ENCODE measurements around the gene ANTXR2.
"Not testable (repeated sequence)": the region's sequence is repeated elsewhere in the genome, so short reads cannot be mapped to it uniquely, and the experiment has no call there.

The ANTXR2 gene

GRCh38 chr4:80024335-80024734 is 48.7 kb downstream of the ANTXR2 start:
- DNase-seq (ENCODE audit: low spot score), result no peak

DNA sequence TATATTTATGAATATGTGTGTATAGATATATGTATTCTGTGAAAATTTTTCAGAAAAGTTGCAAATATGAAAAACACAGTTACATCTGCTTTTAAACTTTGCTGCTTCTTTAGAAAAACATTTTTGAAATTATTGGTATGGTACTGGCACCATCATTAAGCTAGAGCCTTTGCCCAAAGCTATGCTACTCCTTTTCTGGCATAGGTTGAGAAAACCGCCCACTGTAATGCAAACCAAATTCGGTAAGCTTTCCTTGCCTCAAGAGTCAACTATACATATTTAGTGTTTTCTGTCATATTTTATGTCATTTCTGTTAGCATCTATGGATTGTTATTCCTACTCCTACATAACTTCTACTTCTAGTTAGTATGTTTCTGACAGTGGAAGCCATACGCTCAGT is 50.7 kb downstream of the ANTXR2 start:
- DNase-seq (ENCODE audit: low spot score), result no peak

DNA sequence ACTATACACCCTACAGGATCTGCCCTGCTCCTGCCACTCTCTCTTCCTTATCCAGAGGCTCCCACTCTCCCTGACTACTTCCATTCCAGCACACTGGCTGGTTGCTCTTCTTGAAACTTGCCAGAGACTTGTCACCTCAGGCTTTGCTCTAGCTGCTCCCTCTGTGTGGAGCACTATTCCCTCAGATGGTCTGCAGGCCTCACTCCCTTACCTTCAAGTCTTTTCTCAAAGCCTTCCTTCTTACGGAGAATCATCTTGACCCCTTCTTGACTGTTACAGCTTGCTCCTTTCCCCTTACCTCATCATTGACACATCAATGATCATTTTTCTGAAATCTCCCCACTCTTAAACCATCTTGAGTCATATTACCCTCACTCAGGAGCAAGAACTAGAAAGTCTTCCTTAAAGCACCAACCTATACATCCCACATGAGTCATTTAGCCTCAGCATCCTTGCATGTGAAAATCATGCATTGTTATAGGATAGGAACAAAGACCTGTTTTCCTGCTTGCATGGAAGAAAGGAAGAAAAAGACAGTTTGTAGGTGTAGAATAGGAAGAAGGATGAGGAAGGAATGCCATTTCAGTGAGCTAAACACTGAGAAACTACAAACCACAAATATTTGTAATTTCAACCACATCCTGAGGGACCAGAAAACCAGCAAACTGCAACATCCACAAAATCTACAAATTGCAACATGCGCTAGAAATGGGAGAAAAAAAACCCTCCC is 55.7 kb downstream of the ANTXR2 start:
- DNase-seq (ENCODE audit: low spot score), result no peak

DNA sequence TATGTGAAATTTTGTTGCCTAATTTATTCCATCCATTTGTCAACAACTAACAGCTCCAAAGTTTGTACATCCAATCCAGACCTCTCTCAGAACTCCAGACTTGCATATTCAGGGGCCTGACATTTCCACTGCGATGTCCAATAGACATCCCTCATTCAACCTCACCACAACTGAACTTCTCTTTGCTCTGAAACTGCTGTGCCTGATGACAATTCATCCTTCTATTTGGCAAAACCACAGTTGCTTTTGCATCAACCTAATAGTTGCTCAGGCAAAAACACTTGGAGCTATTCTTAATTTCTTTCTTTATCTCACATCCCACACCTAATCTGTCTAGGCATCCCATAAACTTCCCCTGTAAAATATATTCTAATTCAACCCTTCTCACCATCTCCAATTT is 56.5 kb downstream of the ANTXR2 start:
- DNase-seq (ENCODE audit: low spot score), result no peak

DNA sequence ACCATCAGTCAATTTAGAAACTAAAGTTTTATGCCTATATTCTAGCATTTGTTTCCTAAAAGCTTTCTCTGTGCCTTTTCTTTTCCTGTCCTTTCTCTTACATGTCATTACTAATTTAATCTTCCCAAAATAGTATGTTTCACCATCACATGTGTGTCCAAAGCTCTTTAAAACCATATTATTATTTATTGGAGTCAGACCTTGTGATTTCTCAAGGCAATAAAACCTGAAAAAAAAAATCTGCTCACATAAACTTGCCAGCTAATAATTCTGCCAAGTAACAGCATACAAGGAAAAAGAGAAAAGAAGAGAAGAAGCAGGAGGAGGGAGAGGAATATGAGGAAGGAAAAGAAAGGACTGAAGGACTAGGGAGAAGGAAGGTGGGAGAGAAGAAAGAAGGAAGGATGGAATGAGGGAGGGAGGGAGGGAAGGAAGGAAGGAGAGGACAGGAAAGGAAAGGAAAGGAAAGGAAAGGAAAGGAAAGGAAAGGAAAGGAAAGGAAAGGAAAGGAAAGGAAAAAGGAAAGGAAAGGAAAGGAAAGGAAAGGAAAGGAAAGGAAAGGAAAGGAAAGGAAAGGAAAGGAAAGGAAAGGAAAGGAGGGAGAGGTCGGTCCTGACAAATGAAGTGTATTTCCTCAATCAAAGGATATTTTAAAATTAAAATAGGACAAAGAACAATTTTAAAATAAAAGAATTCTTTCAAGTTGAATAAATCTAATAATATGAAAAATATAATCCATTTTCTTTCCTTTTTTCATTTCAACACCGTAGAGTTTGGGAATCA is 57.4 kb downstream of the ANTXR2 start:
- DNase-seq (ENCODE audit: low spot score), result no peak

- no peak for DNase-seq (ENCODE audit: low spot score)
These were observed 58.5 kb downstream of the ANTXR2 start for GRCh38 chr4:80014531-80014930.

DNA sequence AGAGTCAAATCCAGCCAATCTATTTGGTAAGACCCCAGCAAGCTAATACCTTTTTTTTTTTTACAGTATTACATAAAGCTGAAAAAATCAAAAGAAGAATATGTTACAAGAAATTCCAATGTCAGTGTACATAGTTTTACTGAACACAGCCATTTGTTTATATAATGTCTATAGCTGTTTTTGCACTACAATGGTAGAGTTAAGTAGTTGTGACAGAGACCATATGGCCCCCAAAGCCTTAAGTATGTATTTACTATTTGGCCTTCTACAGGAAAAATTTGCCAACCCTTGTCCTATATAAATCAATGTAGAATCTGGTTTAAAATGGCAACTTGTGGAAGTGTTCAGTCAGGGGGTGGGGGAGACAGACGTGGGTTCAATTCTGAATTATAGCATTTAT is 60.7 kb downstream of the ANTXR2 start:
- DNase-seq (ENCODE audit: low spot score), result no peak

DNA sequence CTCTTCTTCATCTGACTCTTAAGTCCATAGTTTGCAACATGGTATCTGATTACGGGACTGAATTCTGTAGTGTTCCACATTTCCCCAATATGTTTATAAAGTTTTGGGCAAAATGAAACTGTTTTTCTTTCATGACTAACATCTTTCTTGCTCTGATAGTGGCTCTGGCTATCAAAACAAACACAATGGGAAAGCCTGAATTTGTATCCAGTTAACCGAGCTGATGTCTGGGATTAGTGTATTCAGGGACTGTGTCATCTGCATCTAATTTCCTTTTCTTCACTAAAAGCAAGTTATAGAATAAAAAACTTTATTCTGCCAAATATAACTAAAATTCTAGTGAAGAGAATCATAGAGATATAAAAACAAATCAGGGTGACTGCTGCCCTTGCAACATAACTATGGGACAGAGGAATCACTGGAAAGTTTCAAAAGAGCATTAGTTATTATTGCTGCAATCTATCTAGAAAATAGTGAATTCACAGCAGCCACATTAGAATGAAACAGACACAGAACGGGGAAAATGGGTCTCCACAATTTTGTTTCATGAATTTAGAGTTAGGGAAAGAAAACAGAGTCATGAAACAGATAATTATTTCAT is 61.3 kb downstream of the ANTXR2 start:
- DNase-seq (ENCODE audit: low spot score), result no peak

DNA sequence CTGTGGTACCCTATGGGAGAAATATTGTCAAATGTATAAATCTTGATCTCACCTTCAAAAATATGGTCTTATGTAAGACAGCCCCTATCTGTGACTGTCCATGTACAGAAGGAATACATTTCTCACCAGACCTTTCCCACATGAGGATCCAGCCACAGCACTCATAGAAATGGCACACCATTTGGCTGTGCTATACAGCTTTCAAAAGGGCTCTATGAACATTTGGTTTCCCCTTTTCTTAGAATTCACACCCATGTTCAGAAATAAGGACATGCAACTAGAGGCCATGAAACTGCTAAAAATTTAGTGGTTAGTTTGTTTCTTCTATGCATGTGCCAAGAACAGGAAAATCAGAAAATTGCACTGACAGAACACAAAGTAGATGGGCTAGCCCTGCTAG is 62.7 kb downstream of the ANTXR2 start:
- DNase-seq (ENCODE audit: low spot score), result no peak

- DNase-seq (ENCODE audit: low spot score), result no peak
These were observed 63.2 kb downstream of the ANTXR2 start for GRCh38 chr4:80009806-80010205.

DNA sequence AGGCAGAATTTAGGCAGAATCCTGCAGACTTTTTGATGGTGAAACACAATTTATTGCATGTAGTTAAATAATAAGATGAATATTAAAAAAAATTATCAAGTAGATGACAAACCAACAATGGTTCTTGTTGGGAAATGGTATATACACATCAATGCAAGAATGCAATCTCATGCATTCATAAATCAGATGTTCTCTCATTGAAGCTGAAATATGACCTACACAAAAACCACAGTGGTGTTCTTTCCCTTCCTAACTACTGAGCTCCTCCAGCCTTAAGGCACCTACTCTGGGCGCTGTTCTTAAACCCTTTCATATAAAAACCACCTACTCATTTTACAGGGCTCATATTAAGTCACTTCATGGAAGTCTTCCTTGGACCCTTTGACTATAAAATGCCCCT is 64.1 kb downstream of the ANTXR2 start:
- DNase-seq (ENCODE audit: low spot score), result no peak

DNA sequence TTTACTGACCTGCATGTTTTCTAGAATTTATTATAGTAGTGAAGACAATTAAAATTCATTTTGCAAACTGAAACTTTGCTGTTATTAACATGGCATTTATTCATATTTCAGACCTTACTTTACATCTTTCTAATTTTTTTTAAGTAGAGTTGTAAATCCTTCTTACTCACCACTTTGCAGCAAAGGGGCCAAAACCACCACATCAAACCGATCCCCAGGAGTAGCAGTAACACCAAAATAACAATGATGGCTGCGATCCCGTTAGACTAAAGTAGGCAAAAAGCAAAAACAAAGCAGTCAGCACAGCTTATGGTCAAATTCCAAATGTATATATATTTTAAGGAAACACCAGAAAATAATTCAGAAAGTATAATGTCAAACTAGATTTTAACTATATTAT is 64.7 kb downstream of the ANTXR2 start:
- DNase-seq (ENCODE audit: low spot score), result no peak

DNA sequence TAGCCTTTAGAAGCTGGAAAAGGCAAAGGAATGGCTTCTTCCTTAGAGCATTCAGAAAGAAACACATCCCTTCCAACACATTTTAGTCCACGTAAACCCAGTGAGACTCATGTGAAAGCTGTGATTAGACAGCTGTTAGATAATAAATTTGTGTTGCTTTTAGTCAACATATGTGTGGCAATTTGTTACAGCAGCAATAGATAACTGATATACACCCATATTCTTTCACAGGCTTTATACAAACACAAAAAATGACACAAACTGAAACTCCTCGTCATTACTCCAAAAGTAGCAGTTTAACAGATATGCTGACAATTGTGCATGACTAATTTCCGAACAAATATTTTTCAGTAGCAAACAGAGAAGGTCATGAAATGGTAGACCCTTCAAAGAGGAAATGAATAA is 65.3 kb downstream of the ANTXR2 start:
- DNase-seq (ENCODE audit: low spot score), result no peak

GRCh38 chr4:80006935-80007744 is 65.9 kb downstream of the ANTXR2 start:
- no peak for DNase-seq (ENCODE audit: low spot score)

GRCh38 chr4:80005863-80006262 is 67.2 kb downstream of the ANTXR2 start:
- no peak for DNase-seq (ENCODE audit: low spot score)

DNA sequence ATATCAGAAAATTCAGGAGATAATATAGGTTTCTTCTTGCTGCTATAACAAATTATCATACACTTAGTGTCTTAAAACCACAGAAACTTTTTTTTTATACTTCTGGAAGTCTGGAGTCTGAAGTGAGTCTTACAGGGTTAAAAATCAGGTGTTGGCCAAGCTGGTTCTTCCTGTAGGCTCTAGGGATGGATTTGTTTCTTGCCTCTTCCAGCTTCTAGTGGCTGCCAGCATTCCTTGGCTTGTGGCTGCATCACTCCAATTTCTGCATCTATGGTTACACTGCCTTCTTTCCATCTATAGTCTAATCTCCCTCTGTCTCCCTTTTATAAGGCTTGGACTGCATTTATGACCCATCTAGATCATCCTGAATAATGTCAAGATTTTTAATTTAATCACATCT is 68.7 kb downstream of the ANTXR2 start:
- no peak for DNase-seq (ENCODE audit: low spot score)

DNA sequence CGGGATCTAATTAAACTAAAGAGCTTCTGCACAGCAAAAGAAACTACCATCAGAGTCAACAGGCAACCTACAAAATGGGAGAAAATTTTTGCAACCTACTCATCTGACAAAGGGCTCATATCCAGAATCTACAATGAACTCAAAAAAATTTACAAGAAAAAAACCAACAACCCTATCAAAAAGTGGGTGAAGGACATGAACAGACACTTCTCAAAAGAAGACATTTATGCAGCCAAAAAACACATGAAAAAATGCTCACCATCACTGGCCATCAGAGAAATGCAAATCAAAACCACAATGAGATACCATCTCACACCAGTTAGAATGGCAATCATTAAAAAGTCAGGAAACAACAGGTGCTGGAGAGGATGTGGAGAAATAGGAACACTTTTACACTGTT is 70.5 kb downstream of the ANTXR2 start:
- not testable (repeated sequence) for DNase-seq (ENCODE audit: low spot score)

- not testable (repeated sequence) for DNase-seq (ENCODE audit: low spot score)
These were observed 74.0 kb downstream of the ANTXR2 start for GRCh38 chr4:79999048-79999447.

GRCh38 chr4:79998201-79998600 is 74.8 kb downstream of the ANTXR2 start:
- DNase-seq (ENCODE audit: low spot score), result no peak

- no peak for DNase-seq (ENCODE audit: low spot score)
These were observed 76.2 kb downstream of the ANTXR2 start for GRCh38 chr4:79996851-79997250.

GRCh38 chr4:79993476-79993875 is 79.6 kb downstream of the ANTXR2 start:
- peak; percentile 3 for DNase-seq (ENCODE audit: low spot score)

- no peak for DNase-seq (ENCODE audit: low spot score)
These were observed 81.4 kb downstream of the ANTXR2 start for GRCh38 chr4:79991601-79992000.

Measured in globus pallidus (tissue), 1 donor.